PC-9 (cell line): Measurements from ENCODE around the gene PKP3. TPM values are rescaled to one million over a fixed set of nuclear protein-coding genes. Genes with fewer than 3 reads are reported as not detected.

Experiments
- BruUV-seq: library from RNA; stranded (reverse); fragments of 400-500 nt; replicated peaks from 2 replicates; lab custom pipeline; 2021; lab: Mats Ljungman, UMichigan
- CTCF ChIA-PET: fragments of 300-600 bp; sonication (Branson Sonifier 250); formaldehyde crosslinking; loops from one replicate; lab custom pipeline; 2022; ENCODE audit warnings: antibody characterized with exemption; lab: Charles Lee
- POLR2A ChIA-PET: fragments of 300-600 bp; sonication (Branson Sonifier 250); formaldehyde crosslinking; loops from one replicate; lab custom pipeline; 2022; ENCODE audit warnings: antibody characterized with exemption; ENCODE audit not compliant: unreplicated experiment; lab: Charles Lee
- DNase-seq, 2 experiments: peaks; one replicate each; pipeline versions ENCODE4 v3.0.0 to v3.0.0-alpha.2; 2015 to 2022; ENCODE audit warnings: mixed read lengths in 1 of 2
- H2AFZ ChIP-seq: fragments of 200-600 bp; sonication (generic); 2 replicates; pipeline ENCODE4 v1.8.1; 2017; ENCODE audit warnings: antibody characterized with exemption
- H3F3A ChIP-seq: fragments of 200-600 bp; sonication (generic); 2 replicates; pipeline ENCODE4 v1.8.1; 2017; ENCODE audit warnings: antibody characterized with exemption, mild to moderate bottlenecking, low read depth; ENCODE audit not compliant: insufficient read depth
- H3K27ac ChIP-seq: fragments of 200-600 bp; sonication (generic); 2 replicates; pipeline ENCODE4 v1.6.1; 2016; ENCODE audit warnings: mixed run types
- H3K27me3 ChIP-seq: fragments of 200-600 bp; sonication (generic); 2 replicates; pipeline ENCODE4 v1.6.1; 2016; ENCODE audit warnings: low read depth, mixed run types; ENCODE audit not compliant: insufficient read depth
- H3K36me3 ChIP-seq: fragments of 200-600 bp; sonication (generic); 2 replicates; pipeline ENCODE4 v1.6.1; 2016; ENCODE audit warnings: low read depth, mixed run types
- H3K4me1 ChIP-seq: fragments of 200-600 bp; sonication (generic); replicated peaks from 2 replicates; pipeline ENCODE4 v1.6.1; 2016; ENCODE audit warnings: mixed run types; ENCODE audit not compliant: insufficient read depth
- H3K4me2 ChIP-seq: fragments of 200-600 bp; sonication (generic); 2 replicates; pipeline ENCODE4 v1.6.1; 2017; ENCODE audit warnings: mixed run types
- H3K4me3 ChIP-seq: fragments of 200-600 bp; sonication (generic); 2 replicates; pipeline ENCODE4 v1.6.1; 2016; ENCODE audit warnings: mixed run types
- H3K79me2 ChIP-seq: fragments of 200-600 bp; sonication (generic); 2 replicates; pipeline ENCODE4 v1.6.1; 2017; ENCODE audit warnings: low read depth, mixed run types
- H3K9me2 ChIP-seq: fragments of 200-600 bp; sonication (generic); 2 replicates; pipeline ENCODE4 v1.8.1; 2017; ENCODE audit warnings: mild to moderate bottlenecking; ENCODE audit not compliant: insufficient read depth
- H3K9me3 ChIP-seq: fragments of 200-600 bp; sonication (generic); 2 replicates; pipeline ENCODE4 v1.8.1; 2016; ENCODE audit warnings: low read depth; ENCODE audit not compliant: insufficient read depth
- H4K20me1 ChIP-seq: fragments of 200-600 bp; sonication (generic); 2 replicates; pipeline ENCODE4 v1.8.1; 2017; ENCODE audit not compliant: insufficient read depth
- CTCF ChIP-seq: fragments of 200-600 bp; sonication (generic); conservative IDR thresholded peaks from 2 replicates; pipeline ENCODE4 v1.6.1; 2017; ENCODE audit warnings: mixed run types, antibody characterized with exemption, mild to moderate bottlenecking, moderate library complexity
- EZH2 ChIP-seq: fragments of 200-600 bp; sonication (generic); IDR thresholded peaks from 2 replicates; pipeline ENCODE4 v1.8.0; 2017; ENCODE audit warnings: antibody characterized with exemption, low read depth
- intact Hi-C: fragments of 100-400 bp; cut with micrococcal nuclease; formaldehyde crosslinking; loops from one replicate; pipeline ENCODE4 v1.10.0; 2022; ENCODE audit not compliant: unreplicated experiment
- total RNA-seq: library from RNA; stranded (reverse); gene quantifications from 2 replicates; pipeline ENCODE4 v1.2.3, GENCODE V29; 2021

PKP3 gene
- total RNA-seq, 1 experiment from 2014 or later, result 83.7 TPM

GRCh38 chr11:446891-447290, 52.9 kb downstream of the PKP3 start:
- Histone ChIP-seq H3K27ac (no peak overlapping the region), H3K4me2 (no peak overlapping the region)

GRCh38 chr11:447923-448731, 54.1 kb downstream of the PKP3 start:
- H3K4me1 ChIP-seq, result 0 out of 2 replicates have a peak, but pooled peaks cover 5% of the 10 kb centered on the region
- peaks cover 9% of the 10 kb centered on the region; the same call in 1 of the 2 replicates for H3F3A ChIP-seq
- ChIA-PET CTCF (interaction anchor here (0.6 to 1.6 kb wide), 5 partner anchors 14 to 84 kb away, joined by 3 to 8 read pairs (median 3); no protein-coding TSS in a partner anchor), POLR2A (interaction anchor here (0.5 to 0.8 kb wide), 4 partner anchors 85 to 381 kb away, joined by 3 to 37 read pairs (median 6); partner anchors contain the start of genes BET1L and RIC8A)
- H3K9me2 ChIP-seq, result no peaks in the 10 kb centered on the region
- H3K4me2 ChIP-seq, result peak overlapping the region; percentile 88
- BruUV-seq, result TSS peak; percentile 44
- intact Hi-C loops, result loop anchor here (2.0 to 5.0 kb wide), 2 partner anchors 53 to 141 kb away; partner anchors contain the start of genes IFITM2 and PKP3
- H3K27me3 ChIP-seq, result no peaks in the 10 kb centered on the region
- H3K27ac ChIP-seq, result no peak overlapping the region
- H3K9me3 ChIP-seq, result no peaks in the 10 kb centered on the region
- H2AFZ ChIP-seq, result peak overlapping the region; percentile 75
- H3K36me3 ChIP-seq, result no peaks in the 10 kb centered on the region
- peak; percentile 72 to 86 for DNase-seq
- no peaks in the 10 kb centered on the region for H4K20me1 ChIP-seq
- peak; percentile 82 for TF ChIP-seq CTCF
- TF ChIP-seq EZH2, result no peak
- peaks cover 22% of the 10 kb centered on the region for H3K79me2 ChIP-seq
- H3K4me3 ChIP-seq, result peak overlapping the region; percentile 72

More at GRCh38 chr11:446891-447290, 52.9 kb downstream of the PKP3 start:
- H3K36me3 ChIP-seq, result no peaks in the 10 kb centered on the region
- H3K9me2 ChIP-seq, result no peaks in the 10 kb centered on the region
- no peak overlapping the region for H2AFZ ChIP-seq
- BruUV-seq, result no TSS peak
- no peak for TF ChIP-seq EZH2
- no peak for TF ChIP-seq CTCF
- DNase-seq, result no peak
- no peaks in the 10 kb centered on the region for H3K9me3 ChIP-seq
- H3F3A ChIP-seq, result peaks cover 9% of the 10 kb centered on the region; the same call in 1 of the 2 replicates
- CTCF ChIA-PET, result no interaction called here
- intact Hi-C loops, result loop anchor here (5.0 kb wide), 1 partner anchor 140 kb away; the partner anchor contains the start of gene IFITM2
- 0 out of 2 replicates have a peak, but pooled peaks cover 5% of the 10 kb centered on the region for H3K4me1 ChIP-seq
- POLR2A ChIA-PET, result no interaction called here
- no peak overlapping the region for H3K4me3 ChIP-seq
- H3K27me3 ChIP-seq, result no peaks in the 10 kb centered on the region
- no peaks in the 10 kb centered on the region for H4K20me1 ChIP-seq
- H3K79me2 ChIP-seq, result peaks cover 22% of the 10 kb centered on the region

- H4K20me1 ChIP-seq, result no peaks in the 10 kb centered on the region
- intact Hi-C loops, result loop anchor here (1.0 to 5.0 kb wide), 3 partner anchors 55 to 143 kb away; partner anchors contain the start of genes IFITM2, PKP3 and RNH1
- H3K27me3 ChIP-seq, result no peaks in the 10 kb centered on the region
- no peak within 1 kb of the TSS for H3K27ac ChIP-seq
- no TSS peak for BruUV-seq
- H3K4me3 ChIP-seq, result peak within 1 kb of the TSS; percentile 69
- 0 out of 2 replicates have a peak, but pooled peaks cover 5% of the 10 kb centered on the region for H3K4me1 ChIP-seq
- peak; percentile 79 to 87 for DNase-seq
- peaks cover 22% of the 10 kb centered on the region for H3K79me2 ChIP-seq
- H3F3A ChIP-seq, result peaks cover 9% of the 10 kb centered on the region; the same call in 1 of the 2 replicates
- peak within 1 kb of the TSS; percentile 88 for H3K4me2 ChIP-seq
- peak within 1 kb of the TSS; percentile 84 for H2AFZ ChIP-seq
- no peaks in the 10 kb centered on the region for H3K9me2 ChIP-seq
- CTCF ChIA-PET, result no interaction called here
- H3K36me3 ChIP-seq, result no peaks in the 10 kb centered on the region
- no peaks in the 10 kb centered on the region for H3K9me3 ChIP-seq
- POLR2A ChIA-PET, result interaction anchor here (0.5 to 1.1 kb wide), 3 partner anchors 10 to 82 kb away, joined by 4 to 12 read pairs (median 4); partner anchors contain the start of gene SIGIRR
- TF ChIP-seq EZH2, result no peak
- TF ChIP-seq CTCF, result no peak
Measured at GRCh38 chr11:449889-450808, 56.1 kb downstream of the PKP3 start, which contains the start of gene PTDSS2. PTDSS2 (plus strand) TSS chr11:450279; CDS start chr11:450456, 177 bp downstream.
